Fibroblast of lung (primary cell): ENCODE results near the gene SLC25A41. TPM values are rescaled to one million over a fixed set of nuclear protein-coding genes. Genes with fewer than 3 reads are reported as not detected.

Experiments
- DNase-seq, 2 donors: peaks; one replicate each; pipeline versions ENCODE4 v3.0.0 to v3.0.0-alpha.2; 2010; ENCODE audit warnings: low read depth in 2 of 2
- H2AFZ ChIP-seq: 2 replicates; pipeline ENCODE4 v1.5.1; 2012; ENCODE audit warnings: low read length, control low read depth, inconsistent platforms
- H3K27ac ChIP-seq: 2 replicates; pipeline ENCODE4 v1.5.1; 2011; ENCODE audit warnings: low read length, control low read depth; ENCODE audit not compliant: insufficient read depth
- H3K27me3 ChIP-seq: 2 replicates; pipeline ENCODE4 v1.5.1; 2011; ENCODE audit warnings: mild to moderate bottlenecking, low read length; ENCODE audit not compliant: control insufficient read depth, insufficient read depth
- H3K36me3 ChIP-seq: 2 replicates; pipeline ENCODE4 v1.5.1; 2011; ENCODE audit warnings: low read length; ENCODE audit not compliant: control insufficient read depth, insufficient read depth
- H3K4me1 ChIP-seq: 2 replicates; pipeline ENCODE4 v1.5.1; 2011; ENCODE audit warnings: low read length; ENCODE audit not compliant: control insufficient read depth, insufficient read depth; ENCODE audit errors: extremely low read depth
- H3K4me2 ChIP-seq: 2 replicates; pipeline ENCODE4 v1.5.1; 2011; ENCODE audit warnings: low read length, control low read depth; ENCODE audit not compliant: insufficient read depth; ENCODE audit errors: extremely low read depth
- H3K4me3 ChIP-seq, 4 experiments: fragments of 200-600 bp in 1 of 4; sonication (generic) in 1 of 4; replicated peaks in 1 of 4; 2 replicates each; pipeline ENCODE4 v1.5.1; 2011 to 2016; ENCODE audit warnings: low read length in 4 of 4, low read depth in 3 of 4, mild to moderate bottlenecking in 3 of 4, control low read depth in 2 of 4, inconsistent platforms in 1 of 4, mixed read lengths in 1 of 4; ENCODE audit not compliant: insufficient read depth in 1 of 4; ENCODE audit errors: control extremely low read depth in 1 of 4
- H3K79me2 ChIP-seq: 2 replicates; pipeline ENCODE4 v1.5.1; 2012; ENCODE audit warnings: mild to moderate bottlenecking, low read length, inconsistent platforms; ENCODE audit not compliant: control insufficient read depth, insufficient read depth
- H3K9ac ChIP-seq: 2 replicates; pipeline ENCODE4 v1.5.1; 2011; ENCODE audit warnings: mild to moderate bottlenecking, low read length, control low read depth; ENCODE audit not compliant: insufficient read depth
- H3K9me3 ChIP-seq: 2 replicates; pipeline ENCODE4 v1.5.1; 2012; ENCODE audit warnings: low read depth, low read length; ENCODE audit not compliant: control insufficient read depth, insufficient read depth
- H4K20me1 ChIP-seq: 2 replicates; pipeline ENCODE4 v1.5.1; 2011; ENCODE audit warnings: low read length; ENCODE audit not compliant: control insufficient read depth, insufficient read depth; ENCODE audit errors: extremely low read depth
- EZH2 ChIP-seq: IDR thresholded peaks from 2 replicates; pipeline ENCODE4 v1.5.1; 2012; ENCODE audit warnings: low read length, control low read depth, mild to moderate bottlenecking; ENCODE audit errors: missing control alignments
- polyA plus RNA-seq, 2 donors: library from polyadenylated mRNA; depleted of rRNA in 1 of 2; stranded (reverse) in 1 of 2; unstranded in 1 of 2; fragments of >200 nt; gene quantifications; 2 replicates each; pipeline ENCODE4 v1.2.1, GENCODE V29; 2011 to 2012; ENCODE audit warnings: missing spikeins in 1 of 2
- total RNA-seq: library from RNA; depleted of rRNA; stranded (reverse); fragments of >200 nt; gene quantifications from 2 replicates; pipeline ENCODE4 v1.2.1, GENCODE V29; 2014
- TF ChIP-seq, protein P1 (sequence below), 2 donors: IDR thresholded peaks in 1 of 2; conservative IDR thresholded peaks in 1 of 2; 1 replicate in 1 of 2; 2 replicates in 1 of 2; pipeline ENCODE4 v1.5.1; 2011 to 2012; ENCODE audit warnings: low read length in 2 of 2, control low read depth in 1 of 2, inconsistent platforms in 1 of 2, low read depth in 1 of 2, mild to moderate bottlenecking in 1 of 2

Gene SLC25A41
- total and polyA plus RNA-seq, 2 donors (not counting 1 experiment from before 2014, with no cell fraction given) = under 0.01 TPM; not detected in 1

DNA sequence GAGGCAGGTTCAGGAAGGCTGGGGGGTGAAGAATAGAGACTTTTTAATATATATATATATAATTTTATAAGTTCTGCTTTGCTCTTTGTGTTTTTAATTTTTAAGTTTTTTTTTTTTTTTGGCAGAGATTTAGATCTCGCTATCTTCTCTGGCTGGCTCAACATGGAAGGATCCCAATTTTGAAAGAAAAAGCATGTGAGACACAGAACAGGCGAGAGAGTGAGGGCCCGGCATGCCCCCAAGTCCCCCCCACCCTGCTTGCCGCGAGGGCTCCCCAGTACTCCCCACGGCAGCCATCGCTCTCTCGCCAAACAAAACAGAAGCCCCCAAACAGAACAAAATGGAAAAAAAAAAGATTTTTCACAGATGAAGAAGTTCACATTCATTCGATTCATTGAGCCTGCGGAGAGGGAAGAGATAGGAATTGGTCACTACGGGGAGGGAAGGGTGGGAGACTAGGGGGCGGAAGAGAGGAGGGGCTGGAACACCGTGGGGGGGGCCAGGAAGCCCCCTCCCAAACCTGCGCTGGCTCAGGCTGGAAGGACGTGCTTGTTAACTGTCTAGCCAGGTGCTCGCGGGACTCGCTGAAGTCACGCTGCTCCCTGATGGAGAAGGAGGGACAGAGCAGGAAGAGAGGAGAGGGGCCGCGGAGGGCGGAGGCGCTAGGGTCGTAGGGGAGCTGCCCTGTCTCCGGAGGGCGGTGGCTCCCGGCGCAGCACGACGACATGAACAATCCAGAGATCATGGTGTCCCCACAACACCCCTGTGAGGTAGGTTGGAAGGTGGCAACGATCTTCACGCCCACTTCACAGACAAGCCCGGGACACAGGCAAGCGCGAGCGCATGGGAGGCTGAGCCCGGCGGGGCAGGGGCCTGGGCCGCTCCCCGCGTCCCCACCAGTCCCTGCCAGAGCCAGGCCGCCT is 19.6 kb downstream of the SLC25A41 start:
- no peaks in the 10 kb centered on the region for H4K20me1 ChIP-seq
- no peak for TF ChIP-seq EZH2
- TF ChIP-seq, protein P1, sequence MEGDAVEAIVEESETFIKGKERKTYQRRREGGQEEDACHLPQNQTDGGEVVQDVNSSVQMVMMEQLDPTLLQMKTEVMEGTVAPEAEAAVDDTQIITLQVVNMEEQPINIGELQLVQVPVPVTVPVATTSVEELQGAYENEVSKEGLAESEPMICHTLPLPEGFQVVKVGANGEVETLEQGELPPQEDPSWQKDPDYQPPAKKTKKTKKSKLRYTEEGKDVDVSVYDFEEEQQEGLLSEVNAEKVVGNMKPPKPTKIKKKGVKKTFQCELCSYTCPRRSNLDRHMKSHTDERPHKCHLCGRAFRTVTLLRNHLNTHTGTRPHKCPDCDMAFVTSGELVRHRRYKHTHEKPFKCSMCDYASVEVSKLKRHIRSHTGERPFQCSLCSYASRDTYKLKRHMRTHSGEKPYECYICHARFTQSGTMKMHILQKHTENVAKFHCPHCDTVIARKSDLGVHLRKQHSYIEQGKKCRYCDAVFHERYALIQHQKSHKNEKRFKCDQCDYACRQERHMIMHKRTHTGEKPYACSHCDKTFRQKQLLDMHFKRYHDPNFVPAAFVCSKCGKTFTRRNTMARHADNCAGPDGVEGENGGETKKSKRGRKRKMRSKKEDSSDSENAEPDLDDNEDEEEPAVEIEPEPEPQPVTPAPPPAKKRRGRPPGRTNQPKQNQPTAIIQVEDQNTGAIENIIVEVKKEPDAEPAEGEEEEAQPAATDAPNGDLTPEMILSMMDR (conservative IDR thresholded peaks at IDR 0.05 in 1 of 2, IDR thresholded peaks at IDR 0.05 in 1 of 2; ENCODE audit: low read depth in 1 of 2, low read length in 2 of 2) = no peak
- no peak overlapping the region for H3K27ac ChIP-seq
- no peaks in the 10 kb centered on the region for H3K4me1 ChIP-seq
- H3K36me3 ChIP-seq = peaks cover 32% of the 10 kb centered on the region
- peaks cover 4% of the 10 kb centered on the region for H3K79me2 ChIP-seq
- H3K4me3 ChIP-seq = no peak overlapping the region
- no peak overlapping the region for H3K9ac ChIP-seq
- H3K9me3 ChIP-seq = no peaks in the 10 kb centered on the region
- DNase-seq = no peak
- no peak overlapping the region for H2AFZ ChIP-seq
- H3K27me3 ChIP-seq = no peaks in the 10 kb centered on the region
- no peak overlapping the region for H3K4me2 ChIP-seq

DNA sequence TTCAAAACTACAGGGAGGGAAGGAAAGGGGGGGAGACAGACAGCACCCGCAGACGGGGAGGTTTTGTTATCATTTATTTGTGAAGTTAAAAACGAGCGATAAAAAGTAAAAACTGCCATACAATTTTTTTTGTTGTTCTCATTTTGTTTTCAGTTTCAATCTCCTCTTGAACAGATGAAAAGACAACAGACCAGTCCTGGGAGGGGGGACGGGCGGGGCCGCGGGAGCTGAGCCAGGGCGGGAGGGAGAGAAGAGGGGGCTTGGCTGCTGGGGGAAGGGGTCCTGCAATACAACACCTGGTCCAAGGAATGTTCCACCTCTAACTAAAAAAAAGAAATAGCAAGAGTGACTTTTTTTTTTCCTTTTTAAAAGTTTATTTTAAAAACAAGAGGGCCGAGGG is 20.3 kb downstream of the SLC25A41 start:
- Histone ChIP-seq H2AFZ (no peak overlapping the region), H3K79me2 (peaks cover 3% of the 10 kb centered on the region), H3K27ac (no peak overlapping the region), H3K9me3 (no peaks in the 10 kb centered on the region), H3K4me3 (no peak overlapping the region), H3K4me2 (no peak overlapping the region), H3K4me1 (no peaks in the 10 kb centered on the region), H3K9ac (no peak overlapping the region), H4K20me1 (no peaks in the 10 kb centered on the region), H3K27me3 (no peaks in the 10 kb centered on the region), H3K36me3 (peaks cover 28% of the 10 kb centered on the region)
- TF ChIP-seq, protein P1 (conservative IDR thresholded peaks at IDR 0.05 in 1 of 2, IDR thresholded peaks at IDR 0.05 in 1 of 2; ENCODE audit: low read depth in 1 of 2, low read length in 2 of 2) = no peak
- TF ChIP-seq EZH2 = no peak
- DNase-seq = no peak

DNA sequence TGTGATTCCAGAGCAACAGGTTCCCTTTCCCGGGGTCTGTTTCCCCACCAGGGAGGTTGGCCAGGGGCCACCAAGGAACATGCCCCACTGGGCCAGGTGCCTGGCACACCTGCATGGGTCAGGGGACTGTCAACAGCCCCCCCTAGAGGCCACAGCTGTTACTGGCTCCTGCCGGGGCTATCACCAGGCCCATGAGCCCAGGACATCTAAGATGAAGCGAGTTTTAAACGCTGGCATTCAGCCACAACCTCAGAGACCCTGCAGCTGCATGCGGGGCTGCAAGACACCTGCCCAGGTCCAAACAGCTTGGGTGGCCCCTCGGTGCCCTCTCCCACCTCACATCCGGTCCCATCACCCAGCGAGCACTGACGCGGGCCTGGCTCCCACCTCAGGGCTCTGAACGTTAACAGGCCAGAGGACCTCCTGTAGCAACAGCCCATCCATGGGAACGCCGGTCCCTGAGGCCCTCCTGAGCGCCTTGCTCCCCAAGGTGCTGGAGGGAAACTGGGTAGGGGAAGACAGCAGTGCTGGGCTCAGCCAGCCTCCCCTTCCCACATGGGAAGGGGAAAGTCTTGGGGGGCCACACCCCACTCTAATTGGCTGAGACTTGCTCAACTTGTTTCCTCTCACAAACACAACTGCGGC is 21.0 kb downstream of the SLC25A41 start:
- Histone ChIP-seq H3K9me3 (no peaks in the 10 kb centered on the region), H3K27ac (peak overlapping the region; percentile 28), H3K4me1 (no peaks in the 10 kb centered on the region), H3K4me2 (no peak overlapping the region), H3K36me3 (peaks cover 24% of the 10 kb centered on the region), H4K20me1 (no peaks in the 10 kb centered on the region), H3K79me2 (no peaks in the 10 kb centered on the region), H2AFZ (no peak overlapping the region), H3K4me3 (no peak overlapping the region), H3K9ac (no peak overlapping the region), H3K27me3 (no peaks in the 10 kb centered on the region)
- DNase-seq = peak in 1 of 2 donors; percentile 9
- TF ChIP-seq, protein P1 (conservative IDR thresholded peaks at IDR 0.05 in 1 of 2, IDR thresholded peaks at IDR 0.05 in 1 of 2; ENCODE audit: low read depth in 1 of 2, low read length in 2 of 2) = peak; percentile 40 to 57
- TF ChIP-seq EZH2 = no peak
